Gastroesophageal sphincter (tissue), 3 donors: ENCODE measurements around the gene NRF1.

Source experiments
- EP300 ChIP-seq: sonication (generic); formaldehyde crosslinking; IDR thresholded peaks from one replicate; pipeline ENCODE4 v1.6.1; 2017; ENCODE audit warnings: antibody characterized with exemption, mild to moderate bottlenecking
- POLR2A ChIP-seq, 2 donors: fragments of 450-650 bp; IDR thresholded peaks; one replicate each; pipeline ENCODE4 v1.6.1; 2017; ENCODE audit warnings: antibody characterized with exemption in 2 of 2, mild to moderate bottlenecking in 2 of 2, moderate library complexity in 1 of 2
- POLR2AphosphoS5 ChIP-seq: sonication (generic); formaldehyde crosslinking; IDR thresholded peaks from one replicate; pipeline ENCODE4 v1.6.1; 2017; ENCODE audit warnings: antibody characterized with exemption
- TF ChIP-seq, protein P1 (sequence below), 4 experiments: fragments of 200-600 bp in 2 of 4; fragments of 450-650 bp in 2 of 4; sonication (generic) in 1 of 4; IDR thresholded peaks; one replicate each; pipeline ENCODE4 v1.5.1; 2017 to 2019; ENCODE audit warnings: antibody characterized with exemption in 4 of 4, mild to moderate bottlenecking in 2 of 4, moderate library complexity in 2 of 4

GRCh38 chr7:129748356-129749109 lies 137.0 kb downstream of the NRF1 start:
- TF ChIP-seq POLR2A (IDR thresholded peaks at IDR 0.05) (no peak), POLR2AphosphoS5 (no peak), EP300 (no peak)
- TF ChIP-seq, protein P1, sequence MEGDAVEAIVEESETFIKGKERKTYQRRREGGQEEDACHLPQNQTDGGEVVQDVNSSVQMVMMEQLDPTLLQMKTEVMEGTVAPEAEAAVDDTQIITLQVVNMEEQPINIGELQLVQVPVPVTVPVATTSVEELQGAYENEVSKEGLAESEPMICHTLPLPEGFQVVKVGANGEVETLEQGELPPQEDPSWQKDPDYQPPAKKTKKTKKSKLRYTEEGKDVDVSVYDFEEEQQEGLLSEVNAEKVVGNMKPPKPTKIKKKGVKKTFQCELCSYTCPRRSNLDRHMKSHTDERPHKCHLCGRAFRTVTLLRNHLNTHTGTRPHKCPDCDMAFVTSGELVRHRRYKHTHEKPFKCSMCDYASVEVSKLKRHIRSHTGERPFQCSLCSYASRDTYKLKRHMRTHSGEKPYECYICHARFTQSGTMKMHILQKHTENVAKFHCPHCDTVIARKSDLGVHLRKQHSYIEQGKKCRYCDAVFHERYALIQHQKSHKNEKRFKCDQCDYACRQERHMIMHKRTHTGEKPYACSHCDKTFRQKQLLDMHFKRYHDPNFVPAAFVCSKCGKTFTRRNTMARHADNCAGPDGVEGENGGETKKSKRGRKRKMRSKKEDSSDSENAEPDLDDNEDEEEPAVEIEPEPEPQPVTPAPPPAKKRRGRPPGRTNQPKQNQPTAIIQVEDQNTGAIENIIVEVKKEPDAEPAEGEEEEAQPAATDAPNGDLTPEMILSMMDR (IDR thresholded peaks at IDR 0.05), result no peak
